Measurements from ENCODE around the gene GGCX. TPM values are rescaled to one million over a fixed set of nuclear protein-coding genes. Genes with fewer than 3 reads are reported as not detected.
A peak's percentile ranks its signal among the peaks of the same experiment; 100 is the strongest.
"Not testable (repeated sequence)": the region's sequence is repeated elsewhere in the genome, so short reads cannot be mapped to it uniquely, and the experiment has no call there.

GGCX gene
- total RNA-seq (2014; rRNA removed; shearing (Covaris generic)): 27.0 and 28.4 TPM in 2 replicates

GRCh38 chr2:85561280-85562212 lies at the start of gene GGCX:
Gene GGCX, minus strand, starts transcription at chr2:85561493. Its CDS starts 65 bp downstream, at chr2:85561428.
- peak; percentile 94 for DNase-seq (ENCODE audit: low spot score)
- in situ Hi-C loops (cut with HindIII; ENCODE audit: low sequenced_read_pairs): no loop called here

DNA sequence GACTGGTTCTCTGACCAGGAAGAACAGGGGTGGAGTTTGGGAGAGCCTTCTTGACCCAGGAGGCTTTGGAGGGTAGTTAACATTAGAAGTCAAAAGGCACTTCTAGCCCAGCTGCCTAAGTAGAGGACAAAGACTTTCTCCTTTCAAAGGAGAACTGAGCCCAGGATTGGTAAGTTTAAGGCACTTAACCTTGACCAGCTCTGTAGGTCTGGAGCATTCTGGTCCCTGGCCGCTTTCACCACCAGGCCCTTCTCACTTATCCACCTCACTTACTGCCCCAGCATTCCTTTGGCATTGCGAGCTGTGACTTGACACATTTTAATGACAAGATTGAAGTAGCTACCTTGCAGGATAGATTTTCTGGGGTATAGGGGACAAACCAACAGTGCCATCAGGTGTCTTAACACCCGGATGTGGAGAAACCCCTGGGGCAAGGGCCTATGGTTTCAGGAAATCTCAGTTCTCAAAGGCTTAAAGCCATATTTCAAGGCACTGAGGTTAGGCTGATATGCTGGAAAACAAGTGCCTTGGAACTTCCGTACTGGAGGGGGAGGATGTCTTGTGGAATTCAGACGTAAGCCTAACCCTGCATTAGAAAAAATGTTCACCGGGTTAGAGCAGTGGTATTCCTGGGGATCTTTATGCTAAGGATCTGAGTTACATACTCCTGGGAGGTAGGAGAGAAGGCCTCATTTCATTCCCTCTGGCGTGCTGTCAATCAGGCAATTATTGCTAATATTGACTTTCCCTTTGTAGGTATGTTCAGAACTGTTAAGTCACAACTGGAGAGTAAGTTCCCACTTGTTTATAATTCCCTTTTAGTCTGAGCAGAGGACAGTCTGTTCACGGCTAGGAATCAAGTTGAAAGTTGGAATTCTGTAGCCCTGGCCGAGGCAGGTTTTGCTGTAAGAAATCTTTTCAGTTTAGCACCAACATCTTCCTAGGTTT lies 46.2 kb upstream of the GGCX start:
- DNase-seq (ENCODE audit: low spot score): no peak
- in situ Hi-C loops (cut with HindIII; ENCODE audit: low sequenced_read_pairs): no loop called here

DNA sequence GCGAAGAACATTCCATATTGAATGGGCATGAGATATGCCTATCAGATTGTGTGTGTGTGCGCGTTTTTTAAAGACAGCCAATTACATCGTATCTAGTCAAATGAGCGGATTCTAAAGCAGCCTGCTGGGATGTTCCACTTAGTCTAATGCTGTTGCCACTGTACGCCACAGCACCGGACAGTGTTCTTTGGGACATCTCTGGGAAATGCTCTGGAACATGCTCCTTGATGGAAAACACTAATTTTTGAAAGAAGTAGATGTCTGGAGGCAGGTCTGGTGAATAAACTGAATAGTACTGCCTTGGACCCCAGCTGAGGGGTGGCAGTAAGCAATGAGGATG lies 44.8 kb upstream of the GGCX start:
- DNase-seq (ENCODE audit: low spot score): no peak
- in situ Hi-C loops (cut with HindIII; ENCODE audit: low sequenced_read_pairs): no loop called here

DNA sequence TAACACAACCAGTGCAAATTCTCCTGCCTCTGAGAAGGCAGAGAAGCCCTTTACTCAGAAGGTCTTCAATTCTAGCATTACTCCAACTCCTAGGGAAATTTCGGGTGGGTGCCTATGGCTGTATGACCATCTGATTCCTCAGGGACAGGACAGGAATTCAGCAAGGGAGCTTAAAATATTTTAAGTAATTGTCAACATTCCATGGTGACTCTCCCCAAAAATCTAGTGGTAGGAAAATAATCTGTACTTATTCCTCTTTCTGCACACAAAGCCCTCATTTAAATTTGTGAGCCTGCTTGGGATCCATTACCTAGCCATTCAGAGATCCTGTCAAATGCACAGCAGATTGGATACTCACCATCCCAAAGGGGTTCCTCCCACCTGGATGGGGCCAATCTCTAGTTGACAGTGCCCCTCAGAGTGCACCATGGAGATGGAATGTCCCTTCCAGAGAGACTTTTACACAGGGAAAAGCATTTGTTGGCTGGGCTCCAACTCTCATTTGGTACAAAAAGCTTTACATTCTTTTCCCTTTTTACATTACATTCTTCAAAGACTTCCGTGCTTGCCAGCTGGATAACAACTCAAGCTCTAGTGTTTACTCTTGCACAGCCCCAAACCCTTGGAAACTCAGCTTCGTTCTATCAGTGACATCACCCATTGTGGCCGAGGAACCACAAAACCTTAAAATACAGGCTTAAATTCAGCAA lies 44.3 kb upstream of the GGCX start:
- in situ Hi-C loops (cut with HindIII; ENCODE audit: low sequenced_read_pairs): no loop called here
- DNase-seq (ENCODE audit: low spot score): no peak

GRCh38 chr2:85604568-85605339 lies 43.5 kb upstream of the GGCX start:
- no peak for DNase-seq (ENCODE audit: low spot score)
- in situ Hi-C loops (cut with HindIII; ENCODE audit: low sequenced_read_pairs): no loop called here

DNA sequence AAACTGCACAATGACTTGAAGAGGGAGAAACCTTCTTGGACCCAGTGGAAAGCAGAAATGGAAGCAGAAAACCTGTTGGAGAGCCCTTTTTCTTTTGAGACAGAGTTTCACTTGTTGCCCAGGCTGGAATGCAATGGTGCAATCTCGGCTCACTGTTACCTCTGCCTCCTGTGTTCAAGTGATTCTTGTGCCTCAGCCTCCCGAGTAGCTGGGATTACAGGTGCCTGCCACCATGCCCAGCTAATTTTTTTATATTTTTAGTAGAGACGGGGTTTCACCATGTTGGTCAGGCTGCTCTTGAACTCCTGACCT lies 42.8 kb upstream of the GGCX start:
- in situ Hi-C loops (cut with HindIII; ENCODE audit: low sequenced_read_pairs): not testable (repeated sequence)

GRCh38 chr2:85602476-85603234 lies 41.4 kb upstream of the GGCX start, which contains the start of gene TMEM150A:
Gene TMEM150A, minus strand, starts transcription at chr2:85602698. Its CDS starts 750 bp downstream, at chr2:85601948.
- in situ Hi-C loops (cut with HindIII; ENCODE audit: low sequenced_read_pairs): no loop called here

More for the DNA sequence above, 42.8 kb upstream of the GGCX start:
- not testable (repeated sequence) for DNase-seq (ENCODE audit: low spot score)

GRCh38 chr2:85601771-85602475 lies 40.6 kb upstream of the GGCX start:
- peak; percentile 40 for DNase-seq (ENCODE audit: low spot score)
- in situ Hi-C loops (cut with HindIII; ENCODE audit: low sequenced_read_pairs): no loop called here

More at GRCh38 chr2:85602476-85603234, 41.4 kb upstream of the GGCX start, which contains the start of gene TMEM150A:
- peak; percentile 92 for DNase-seq (ENCODE audit: low spot score)

DNA sequence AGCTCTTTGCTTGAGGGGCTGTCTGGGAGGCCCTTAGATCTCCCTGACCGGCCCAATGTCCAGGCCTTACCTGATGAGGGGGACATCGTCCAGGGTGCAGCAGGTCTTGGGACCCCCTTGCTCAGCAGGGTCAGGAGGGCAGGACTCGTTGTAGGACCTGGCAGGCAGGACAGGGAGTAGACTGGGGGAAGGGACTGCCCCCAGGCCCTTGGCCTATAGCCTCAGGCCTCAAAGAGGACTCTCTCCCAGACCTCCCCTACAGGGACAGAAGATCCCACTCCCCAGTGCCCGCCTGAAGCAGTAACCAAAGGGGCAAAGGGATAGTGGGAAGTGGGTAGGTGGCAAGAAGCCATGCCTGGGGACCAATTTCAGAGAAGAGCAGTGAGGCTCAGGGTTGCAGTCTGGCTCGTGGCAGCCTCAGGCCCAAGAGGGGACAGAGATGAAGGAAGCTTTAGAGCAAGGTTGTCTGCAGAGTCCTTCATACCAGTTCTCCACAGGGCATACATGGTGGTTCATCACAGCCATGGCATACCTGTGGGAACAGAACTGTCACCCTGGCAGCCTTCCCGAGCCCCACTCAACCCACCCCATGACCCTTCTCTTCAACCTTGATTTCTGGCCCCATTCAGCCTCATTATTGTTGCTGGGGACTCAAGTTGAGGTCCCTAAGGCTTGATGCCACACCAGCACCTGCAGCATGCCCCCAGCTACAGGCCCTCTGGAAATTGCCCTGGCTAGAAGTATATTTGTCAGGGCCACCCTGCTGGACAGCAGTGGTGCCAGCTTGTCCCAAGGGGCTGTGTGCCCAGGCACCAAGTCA lies 39.9 kb upstream of the GGCX start:
- in situ Hi-C loops (cut with HindIII; ENCODE audit: low sequenced_read_pairs): no loop called here
- no peak for DNase-seq (ENCODE audit: low spot score)

- in situ Hi-C loops (cut with HindIII; ENCODE audit: low sequenced_read_pairs): no loop called here
- DNase-seq (ENCODE audit: low spot score): no peak
Observed at GRCh38 chr2:85600235-85600575, 38.9 kb upstream of the GGCX start.

DNA sequence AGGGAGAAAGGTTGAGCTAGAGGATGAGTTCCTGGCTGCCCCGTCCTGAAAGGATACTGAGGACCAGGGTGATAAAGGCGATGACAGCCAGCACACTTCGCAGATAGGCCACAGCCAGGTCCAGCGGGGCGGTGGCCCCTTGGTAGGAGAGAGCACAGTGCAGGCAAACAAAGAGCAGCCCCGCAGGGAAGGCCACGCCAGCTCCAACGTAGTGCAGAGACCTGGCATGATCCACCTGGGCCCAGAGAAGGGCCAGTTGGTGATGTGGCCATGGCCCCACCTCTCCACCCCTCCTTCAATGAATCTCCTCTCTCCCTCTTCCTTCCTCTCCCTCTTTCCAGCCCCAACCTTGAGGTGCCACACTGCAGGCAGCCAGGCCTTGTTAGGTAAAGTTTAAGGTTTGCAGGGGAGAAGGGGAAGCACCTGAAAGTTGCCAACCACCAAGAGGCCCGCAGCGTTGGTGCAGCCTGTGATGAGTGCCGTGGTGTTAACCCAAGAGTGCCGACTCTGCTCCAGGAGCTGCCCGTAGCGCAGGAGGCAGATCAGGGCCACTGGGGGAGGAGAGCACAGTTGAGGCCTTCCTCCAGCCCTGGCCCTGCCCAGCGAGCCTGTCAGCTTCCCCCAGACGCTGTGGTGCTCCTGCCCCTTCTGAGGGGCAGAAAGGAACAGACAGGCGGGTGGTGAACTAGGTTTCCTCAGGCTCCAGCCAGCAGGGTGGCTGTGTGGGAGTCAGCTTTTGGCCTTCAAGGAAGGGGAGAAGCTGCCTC lies 38.4 kb upstream of the GGCX start:
- in situ Hi-C loops (cut with HindIII; ENCODE audit: low sequenced_read_pairs): no loop called here
- DNase-seq (ENCODE audit: low spot score): no peak

DNA sequence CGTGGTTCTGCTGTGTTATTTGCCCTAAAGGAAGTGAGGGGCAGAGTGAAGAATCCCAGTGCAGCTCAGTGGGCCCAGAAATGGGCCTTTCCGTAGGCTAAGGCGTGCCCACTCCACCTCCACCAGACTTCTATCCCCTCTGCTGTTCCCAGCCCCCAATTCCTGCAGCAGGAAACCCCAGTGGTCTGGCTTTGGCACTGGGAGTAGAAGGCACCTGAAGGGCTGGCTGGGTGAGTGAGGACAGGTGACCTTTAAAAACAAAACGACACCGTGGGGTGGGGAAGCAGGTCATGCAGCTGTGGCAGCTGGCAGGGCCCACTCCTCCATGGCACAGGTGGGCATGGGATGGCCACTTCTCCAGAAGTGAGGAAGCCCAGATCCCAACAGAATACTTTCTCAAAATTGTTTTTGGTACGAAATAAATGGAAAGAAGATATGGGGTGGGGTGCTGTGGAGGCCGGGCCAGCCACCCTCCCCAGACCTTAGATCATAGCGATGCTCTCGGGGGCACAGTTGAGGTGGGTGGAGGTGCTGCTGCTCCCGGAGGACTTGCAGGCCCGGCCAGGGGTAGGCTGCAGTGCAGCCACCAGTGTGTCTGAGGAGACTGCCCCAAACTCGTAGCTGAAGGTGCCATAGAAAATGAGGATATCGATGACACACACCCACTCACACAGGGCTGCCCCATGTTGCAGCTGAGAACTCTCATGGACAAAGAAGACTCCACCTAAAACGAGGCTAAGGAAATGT lies 37.5 kb upstream of the GGCX start:
- in situ Hi-C loops (cut with HindIII; ENCODE audit: low sequenced_read_pairs): no loop called here

DNA sequence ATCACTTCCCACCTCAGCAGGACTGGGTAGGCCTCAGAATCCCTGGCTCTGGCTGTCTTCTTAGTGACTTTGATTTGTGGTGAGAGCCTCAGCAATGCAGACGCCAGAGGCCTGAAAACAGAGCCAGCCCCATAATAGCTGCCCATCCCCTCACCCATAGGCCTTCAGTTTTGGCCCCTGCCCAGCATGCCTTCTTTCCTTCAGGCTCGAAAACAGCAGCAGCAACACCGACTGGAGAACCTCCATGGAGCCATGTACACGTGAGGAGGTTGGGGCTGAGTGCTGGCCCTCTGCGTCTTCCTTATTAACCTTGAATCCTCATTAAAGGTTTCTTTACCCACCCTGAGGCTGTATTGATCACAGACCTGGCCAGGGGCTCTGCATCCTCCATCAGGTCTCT lies 35.9 kb upstream of the GGCX start:
- in situ Hi-C loops (cut with HindIII; ENCODE audit: low sequenced_read_pairs): no loop called here
- DNase-seq (ENCODE audit: low spot score): no peak

More for the DNA sequence above, 37.5 kb upstream of the GGCX start:
- DNase-seq (ENCODE audit: low spot score): no peak

DNA sequence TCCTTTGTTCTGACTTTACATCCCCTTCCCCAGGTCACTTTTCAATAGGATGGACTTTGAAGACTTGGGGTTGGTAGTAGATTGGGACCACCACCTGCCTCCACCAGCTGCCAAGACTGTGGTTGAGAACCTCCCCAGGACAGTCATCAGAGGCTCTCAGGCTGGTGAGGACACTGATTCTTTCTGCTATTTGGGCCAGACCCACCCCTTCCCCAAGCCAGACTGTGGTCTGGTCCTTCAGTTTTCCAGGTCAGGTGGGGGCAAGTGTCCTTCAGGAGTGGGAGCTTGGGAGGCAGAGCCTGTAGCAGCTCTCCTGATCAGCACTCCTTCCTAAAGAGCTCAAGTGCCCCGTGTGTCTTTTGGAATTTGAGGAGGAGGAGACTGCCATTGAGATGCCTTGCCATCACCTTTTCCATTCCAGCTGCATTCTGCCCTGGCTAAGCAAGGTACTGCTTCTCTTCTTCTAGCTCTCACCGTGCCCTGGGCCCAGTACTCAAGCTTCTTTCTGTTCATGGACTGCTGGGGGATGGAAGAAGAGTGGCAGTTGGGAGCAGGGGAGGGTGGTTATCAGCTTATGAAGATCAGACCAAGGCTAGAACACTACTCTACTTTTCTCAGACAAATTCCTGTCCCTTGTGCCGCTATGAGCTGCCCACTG lies 35.3 kb upstream of the GGCX start:
- in situ Hi-C loops (cut with HindIII; ENCODE audit: low sequenced_read_pairs): no loop called here
- DNase-seq (ENCODE audit: low spot score): no peak

DNA sequence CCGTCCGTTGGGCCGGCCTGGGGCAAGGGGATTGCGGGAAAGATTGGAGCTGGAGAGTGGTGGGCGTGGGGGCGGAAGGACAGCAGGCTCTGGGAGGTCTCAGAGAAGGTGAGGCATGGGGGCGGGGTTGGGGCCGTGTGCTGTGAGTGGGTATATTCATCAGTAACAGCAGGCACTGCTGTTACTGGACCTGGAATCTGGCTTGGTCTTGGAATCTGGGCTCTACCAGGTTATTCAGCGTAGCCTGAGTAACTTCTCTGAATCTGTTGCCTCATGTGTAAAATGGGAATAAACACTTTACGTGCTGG lies 34.7 kb upstream of the GGCX start:
- in situ Hi-C loops (cut with HindIII; ENCODE audit: low sequenced_read_pairs): no loop called here

More for the DNA sequence above, 34.7 kb upstream of the GGCX start:
- no peak for DNase-seq (ENCODE audit: low spot score)
